GM12875 (cell line): ENCODE measurements around the gene C16orf46.

Source experiments
- H3K4me3 ChIP-seq: one replicate; pipeline ENCODE4 v1.5.1; 2011; ENCODE audit warnings: low read depth, low read length, control low read depth
- TF ChIP-seq, protein P1 (sequence below): IDR thresholded peaks from 2 replicates; pipeline ENCODE4 v1.5.1; 2011; ENCODE audit warnings: low read depth, mild to moderate bottlenecking, control low read depth, inconsistent platforms, low read length, moderate library complexity, borderline replicate concordance; ENCODE audit not compliant: insufficient read depth

The C16orf46 gene

DNA sequence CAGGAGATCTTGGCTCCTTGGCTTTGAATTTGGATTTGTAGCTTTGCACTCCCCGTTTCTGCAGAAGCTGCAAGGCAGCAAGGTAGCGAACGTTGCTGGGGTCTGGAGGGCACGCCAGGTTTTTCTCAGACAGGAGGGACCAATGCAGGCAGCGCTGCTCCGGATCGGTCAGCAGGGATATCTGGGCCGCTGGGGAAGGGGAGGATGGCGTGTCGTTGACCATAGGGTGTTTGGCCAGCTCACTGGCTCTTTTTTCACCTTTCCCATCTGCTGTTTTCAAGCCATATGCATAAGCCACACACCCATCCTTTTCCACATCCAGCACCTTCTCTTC, 15.8 kb downstream of the C16orf46 start:
- no peak overlapping the region for H3K4me3 ChIP-seq
- TF ChIP-seq, protein P1, sequence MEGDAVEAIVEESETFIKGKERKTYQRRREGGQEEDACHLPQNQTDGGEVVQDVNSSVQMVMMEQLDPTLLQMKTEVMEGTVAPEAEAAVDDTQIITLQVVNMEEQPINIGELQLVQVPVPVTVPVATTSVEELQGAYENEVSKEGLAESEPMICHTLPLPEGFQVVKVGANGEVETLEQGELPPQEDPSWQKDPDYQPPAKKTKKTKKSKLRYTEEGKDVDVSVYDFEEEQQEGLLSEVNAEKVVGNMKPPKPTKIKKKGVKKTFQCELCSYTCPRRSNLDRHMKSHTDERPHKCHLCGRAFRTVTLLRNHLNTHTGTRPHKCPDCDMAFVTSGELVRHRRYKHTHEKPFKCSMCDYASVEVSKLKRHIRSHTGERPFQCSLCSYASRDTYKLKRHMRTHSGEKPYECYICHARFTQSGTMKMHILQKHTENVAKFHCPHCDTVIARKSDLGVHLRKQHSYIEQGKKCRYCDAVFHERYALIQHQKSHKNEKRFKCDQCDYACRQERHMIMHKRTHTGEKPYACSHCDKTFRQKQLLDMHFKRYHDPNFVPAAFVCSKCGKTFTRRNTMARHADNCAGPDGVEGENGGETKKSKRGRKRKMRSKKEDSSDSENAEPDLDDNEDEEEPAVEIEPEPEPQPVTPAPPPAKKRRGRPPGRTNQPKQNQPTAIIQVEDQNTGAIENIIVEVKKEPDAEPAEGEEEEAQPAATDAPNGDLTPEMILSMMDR = no peak

DNA sequence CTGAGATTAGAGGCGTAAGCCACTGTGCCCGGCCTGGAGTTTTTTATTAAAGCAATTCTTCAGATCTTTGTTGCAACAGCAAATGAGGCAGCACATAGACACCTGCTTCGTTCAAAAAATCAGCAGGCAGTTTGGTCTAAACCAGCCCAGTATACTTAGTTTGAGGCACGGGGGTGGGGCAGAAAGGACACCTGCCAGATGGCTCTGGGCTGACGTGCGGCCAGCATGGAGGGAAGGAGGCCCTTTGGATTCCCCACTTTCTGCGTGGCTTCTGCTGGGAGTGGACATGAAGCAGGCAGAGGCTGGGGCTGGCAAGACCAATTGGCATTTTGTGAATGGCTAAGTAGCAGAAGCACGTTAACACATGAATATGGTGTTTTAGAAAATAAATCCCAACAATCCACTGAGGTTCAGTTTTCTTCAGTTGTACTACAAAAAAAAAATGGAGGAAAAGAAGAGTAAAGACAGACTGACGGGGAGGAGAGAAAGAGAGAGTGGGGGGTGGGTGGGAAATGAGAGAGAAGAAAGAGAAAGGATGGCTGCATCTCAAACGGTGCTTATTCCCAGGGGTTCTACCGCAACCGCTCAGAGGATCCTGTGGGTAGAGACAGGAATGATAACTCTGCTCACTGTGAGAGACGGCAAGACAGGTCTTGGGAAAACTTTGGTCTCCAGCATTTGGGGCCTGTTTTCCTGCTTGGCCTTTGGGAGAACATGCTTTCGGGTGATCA, 16.3 kb downstream of the C16orf46 start:
- TF ChIP-seq, protein P1 = no peak
- no peak overlapping the region for H3K4me3 ChIP-seq

GRCh38 chr16:81053761-81054160, 23.3 kb downstream of the C16orf46 start:
- H3K4me3 ChIP-seq = no peak overlapping the region
- TF ChIP-seq, protein P1 = no peak

DNA sequence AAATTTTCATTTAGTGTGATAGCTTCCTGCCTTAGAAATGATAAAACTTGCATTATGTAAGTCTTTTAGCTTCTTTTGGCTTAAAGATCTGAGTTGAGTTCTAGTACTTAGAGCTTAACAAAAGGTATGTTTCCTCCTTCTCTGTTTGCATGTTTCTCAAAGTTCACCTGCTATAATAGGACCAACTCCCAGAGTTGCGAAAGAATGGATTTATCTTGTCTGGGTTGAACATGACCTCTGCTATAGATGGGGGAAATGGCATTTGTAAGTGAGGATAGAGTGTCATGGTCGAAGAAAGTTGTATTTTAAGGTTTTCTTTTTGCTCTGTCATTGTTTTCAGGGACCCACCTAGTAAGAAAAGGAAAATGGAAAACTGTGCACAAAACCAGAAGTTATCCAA, 34.2 kb downstream of the C16orf46 start:
- TF ChIP-seq, protein P1 = no peak
- H3K4me3 ChIP-seq = no peak overlapping the region

- TF ChIP-seq, protein P1 = no peak
- no peak overlapping the region for H3K4me3 ChIP-seq
Measured at GRCh38 chr16:81041696-81042095, 35.3 kb downstream of the C16orf46 start.

DNA sequence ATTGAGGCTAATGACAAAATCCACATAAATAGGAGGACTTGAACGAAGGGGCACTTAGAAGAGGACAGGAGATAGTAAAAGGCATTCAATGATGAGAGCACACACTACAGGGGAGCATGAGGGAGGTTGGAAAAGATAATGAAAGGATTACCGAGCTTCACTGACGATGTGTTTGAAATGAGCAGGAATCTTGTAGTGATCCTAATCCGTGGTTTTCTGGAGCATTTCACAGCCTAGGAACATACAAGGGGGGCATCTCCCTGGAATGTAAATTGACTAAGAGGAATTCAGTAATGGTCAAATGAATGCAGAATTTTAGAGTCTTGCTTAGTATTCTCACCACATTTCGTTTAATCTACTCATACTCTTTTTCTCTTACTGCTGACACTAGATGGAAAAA, 36.2 kb downstream of the C16orf46 start:
- H3K4me3 ChIP-seq = no peak overlapping the region
- TF ChIP-seq, protein P1 = no peak

- no peak overlapping the region for H3K4me3 ChIP-seq
- TF ChIP-seq, protein P1 = no peak
Measured at GRCh38 chr16:81040131-81040530, 36.9 kb downstream of the C16orf46 start.
